Activated T-helper 1 cell treated with Interleukin-2 at 50 U/mL for 16 hours (primary cell): Measurements from ENCODE around the gene BCR.

ENCODE experiments used
- DNase-seq: peaks from one replicate; pipeline ENCODE4 v3.0.0-alpha.2; 2020; ENCODE audit warnings: low read depth

Gene BCR

GRCh38 chr22:23177197-23177596 lies 3.1 kb upstream of the BCR start:
- DNase-seq, result no peak

GRCh38 chr22:23178512-23179254 lies 1.6 kb upstream of the BCR start:
- DNase-seq, result peak; percentile 41

- DNase-seq, result no peak
These were observed 669 bp upstream of the BCR start for GRCh38 chr22:23179381-23180299.

- no peak for DNase-seq
These were observed 798 bp downstream of the BCR start for GRCh38 chr22:23180893-23181720.

GRCh38 chr22:23181721-23182308 lies 1.5 kb downstream of the BCR start:
- DNase-seq, result no peak

GRCh38 chr22:23182309-23183060 lies 2.2 kb downstream of the BCR start:
- no peak for DNase-seq

GRCh38 chr22:23183061-23183698 lies 2.9 kb downstream of the BCR start:
- no peak for DNase-seq

GRCh38 chr22:23184100-23184763 lies 3.9 kb downstream of the BCR start:
- no peak for DNase-seq

GRCh38 chr22:23184764-23185113 lies 4.4 kb downstream of the BCR start:
- no peak for DNase-seq

- DNase-seq, result no peak
These were observed 6.9 kb downstream of the BCR start for GRCh38 chr22:23187211-23187610.

- DNase-seq, result no peak
These were observed 7.8 kb downstream of the BCR start for GRCh38 chr22:23187871-23188700.

GRCh38 chr22:23190526-23190925 lies 10.2 kb downstream of the BCR start:
- DNase-seq, result no peak

- no peak for DNase-seq
These were observed 11.8 kb downstream of the BCR start for GRCh38 chr22:23192133-23192532.

GRCh38 chr22:23192558-23192957 lies 12.2 kb downstream of the BCR start:
- no peak for DNase-seq

GRCh38 chr22:23193196-23193827 lies 13.0 kb downstream of the BCR start:
- DNase-seq, result no peak

- no peak for DNase-seq
These were observed 13.6 kb downstream of the BCR start for GRCh38 chr22:23193882-23194281.

GRCh38 chr22:23196165-23196564 lies 15.9 kb downstream of the BCR start:
- DNase-seq, result no peak

- no peak for DNase-seq
These were observed 17.5 kb downstream of the BCR start for GRCh38 chr22:23197836-23198235.

GRCh38 chr22:23199159-23199558 lies 18.9 kb downstream of the BCR start:
- no peak for DNase-seq
